T-helper 1 cell (primary cell): ENCODE data around the gene SHQ1.

Experiments used
- DNase-seq, 5 donors: peaks; one replicate each; pipeline ENCODE4 v3.0.0-alpha.2; 2012 to 2020
- total RNA-seq, 4 donors: gene quantifications; one replicate each; lab custom pipeline; 2026; lab: John Stamatoyannopoulos, UW

Gene SHQ1
- total RNA-seq: 10.0 to 23.3 (median 16.5) reads per million in 4 donors

DNA sequence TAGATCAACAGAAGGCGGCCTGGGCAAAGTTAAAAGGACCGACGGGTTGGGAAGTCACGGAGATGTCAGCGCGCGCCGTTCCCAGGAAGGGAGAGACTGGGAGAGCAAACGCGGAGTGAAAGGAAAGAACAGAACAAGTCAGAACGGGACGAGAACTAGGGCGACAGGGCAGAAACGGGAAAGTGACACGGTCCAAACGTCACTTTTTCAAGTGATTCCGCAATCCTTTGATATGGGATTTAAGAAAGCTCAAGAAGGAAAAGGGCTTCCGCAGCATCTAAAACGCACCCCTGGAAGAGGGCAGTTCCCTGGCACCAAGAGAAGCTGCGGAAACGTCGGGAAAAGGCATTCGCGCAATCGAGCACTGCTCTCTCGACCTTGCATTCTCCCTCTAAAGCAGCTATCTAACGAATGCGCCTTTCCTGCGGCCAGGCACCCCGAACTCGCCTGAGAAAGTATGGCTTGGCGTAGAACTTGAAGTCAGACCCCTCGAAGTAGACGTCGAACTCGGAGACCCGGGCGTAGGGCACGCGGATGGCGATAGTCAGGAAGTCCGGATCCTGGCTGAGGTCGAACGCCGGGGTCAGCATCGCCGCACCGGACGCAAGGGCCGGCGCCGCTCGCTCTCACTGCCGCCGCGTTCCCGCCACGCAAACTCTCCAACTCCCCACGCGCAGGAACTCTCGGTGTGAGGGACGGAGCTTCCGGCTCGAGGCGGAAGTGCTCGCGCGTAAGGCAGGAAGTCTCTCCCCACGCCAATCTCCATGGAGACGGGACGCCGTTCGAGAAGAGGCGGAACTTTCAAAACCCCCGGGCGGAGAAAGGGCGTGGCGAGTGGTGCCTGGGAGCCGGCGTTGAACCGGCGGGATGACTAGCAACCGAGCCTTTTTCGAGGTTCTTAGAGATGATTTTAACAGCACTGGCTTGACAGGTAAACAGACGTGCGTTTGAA lies at the start of gene SHQ1:
SHQ1 (minus strand) TSS at position 695 of the 952 bp plus-strand sequence; CDS start at position 590, 105 bp downstream.
- DNase-seq: peak; percentile 84 to 95 (median 92)

DNA sequence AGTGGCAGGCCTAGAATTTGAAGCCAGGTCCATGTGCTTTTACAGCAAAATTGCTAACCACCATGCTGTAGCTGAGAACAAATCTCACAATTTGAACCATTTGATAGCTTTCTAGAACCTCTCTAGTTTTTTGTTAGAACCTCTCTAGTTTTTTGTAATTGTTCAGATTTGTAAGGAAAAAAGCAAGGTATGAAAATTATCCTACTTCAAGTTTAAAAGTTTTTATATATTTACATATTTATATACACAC lies 49.4 kb upstream of the SHQ1 start:
- no peak for DNase-seq

DNA sequence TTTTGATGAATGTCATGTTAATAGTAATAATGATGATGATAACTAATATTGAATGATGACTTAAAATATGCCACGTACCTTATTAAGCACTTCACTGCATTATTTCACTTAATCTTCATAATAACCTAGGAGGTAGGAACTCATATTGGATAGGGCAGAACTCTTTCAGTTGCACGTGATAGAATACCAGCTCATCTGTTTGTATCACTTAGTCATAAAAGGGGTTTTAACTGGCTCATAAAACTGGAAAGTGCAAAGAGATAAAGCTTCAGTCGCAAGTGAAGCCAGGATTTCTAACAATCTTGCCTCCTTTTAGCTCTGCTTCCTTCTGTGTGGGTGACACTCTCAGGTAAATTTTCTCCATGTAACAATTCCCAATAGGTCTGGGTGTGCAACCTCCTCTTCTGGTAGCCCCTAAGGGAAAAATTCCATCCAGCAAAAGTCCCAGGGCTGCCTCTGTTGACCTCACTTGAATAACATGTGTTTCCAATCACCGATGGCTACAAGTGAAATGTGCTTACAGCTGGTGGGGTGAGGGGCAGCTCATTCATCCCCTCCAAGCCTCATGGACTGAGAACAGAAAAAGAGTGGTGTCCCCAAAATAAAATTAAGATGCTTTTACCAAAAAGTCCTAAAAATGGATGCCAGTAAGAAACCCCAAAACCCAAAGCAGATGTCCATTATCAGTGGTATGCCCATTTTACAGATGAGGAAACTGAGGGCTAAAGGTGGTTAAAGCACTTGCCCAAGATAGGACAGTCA lies 48.9 kb upstream of the SHQ1 start:
- no peak for DNase-seq

DNA sequence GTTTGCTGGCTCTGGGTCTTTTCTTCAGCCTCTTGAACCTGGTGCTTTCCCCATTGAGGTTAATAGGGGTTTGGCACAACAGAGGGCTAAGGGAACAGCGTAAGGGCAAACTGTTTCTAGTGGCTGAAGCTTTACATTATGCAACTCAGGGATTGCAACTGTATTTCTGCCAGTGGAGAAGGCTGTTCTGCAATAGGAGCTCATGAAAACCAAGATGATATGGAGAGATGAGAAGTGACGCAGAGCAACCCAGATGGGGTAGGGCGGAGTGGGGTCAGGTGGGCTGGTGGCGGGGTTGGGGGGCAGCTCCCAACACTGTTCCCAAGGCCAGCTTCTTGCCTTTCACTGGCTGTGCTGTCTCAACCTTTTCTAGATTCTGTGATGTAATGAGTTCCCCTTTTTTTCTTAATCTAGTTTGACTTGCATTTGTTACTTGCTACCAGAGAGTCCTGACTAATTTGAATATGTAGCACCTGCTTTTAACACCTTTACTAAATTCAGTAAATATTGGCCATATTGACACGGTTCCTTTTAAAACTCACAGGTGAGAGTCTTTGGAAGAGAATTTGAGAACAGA lies 46.8 kb upstream of the SHQ1 start:
- DNase-seq: no peak

DNA sequence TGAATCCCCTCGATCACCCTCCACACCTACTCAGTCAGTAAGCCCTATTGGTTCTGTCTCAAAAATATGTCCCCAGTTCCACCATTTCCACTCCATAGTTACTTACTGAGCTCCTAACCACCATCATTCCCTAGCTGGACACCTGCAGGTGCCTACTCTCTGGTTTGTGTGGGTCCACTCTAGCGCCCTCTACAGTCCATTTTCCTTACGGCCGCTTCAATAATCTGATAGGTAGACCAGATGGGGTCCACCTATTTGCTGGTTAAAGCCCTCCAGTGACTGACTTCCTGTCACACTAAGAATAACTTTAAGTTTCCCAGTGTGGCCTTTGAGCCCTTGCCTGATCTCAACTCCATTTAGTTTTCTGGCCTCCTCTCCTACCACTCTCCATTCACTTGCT lies 44.6 kb upstream of the SHQ1 start:
- DNase-seq: no peak

DNA sequence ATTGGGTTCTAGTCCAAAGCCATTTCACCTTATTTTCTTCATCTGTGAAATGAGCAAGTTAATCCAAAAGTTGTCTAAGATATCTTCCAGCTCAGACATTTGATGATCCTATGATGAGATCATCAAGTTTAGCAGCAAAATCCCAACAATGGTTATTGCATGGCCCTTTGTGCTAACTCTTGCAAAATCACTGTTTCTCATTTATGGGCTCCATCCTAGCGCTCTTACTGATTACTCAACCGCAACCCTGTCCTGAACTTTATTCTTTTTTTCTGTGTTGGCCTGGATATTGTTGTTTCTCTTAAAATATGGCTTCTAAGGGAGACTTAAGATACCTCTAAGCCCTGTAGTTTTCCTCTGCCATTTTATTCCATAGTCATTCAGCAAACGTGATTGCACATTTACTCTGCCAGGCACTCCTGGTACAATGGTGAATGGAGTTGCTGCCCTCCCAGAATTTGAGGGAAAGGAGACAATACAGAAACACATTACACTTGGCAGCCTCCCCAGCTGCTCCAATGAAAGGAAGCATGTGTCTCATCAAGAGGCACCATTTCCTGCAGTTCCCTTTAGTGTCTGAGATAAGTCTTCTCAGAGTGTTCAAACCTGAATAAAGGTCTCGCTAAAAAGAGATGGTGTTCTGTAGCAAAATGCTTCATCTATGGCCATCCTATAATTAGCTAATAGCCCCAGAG lies 44.0 kb upstream of the SHQ1 start:
- DNase-seq: no peak

DNA sequence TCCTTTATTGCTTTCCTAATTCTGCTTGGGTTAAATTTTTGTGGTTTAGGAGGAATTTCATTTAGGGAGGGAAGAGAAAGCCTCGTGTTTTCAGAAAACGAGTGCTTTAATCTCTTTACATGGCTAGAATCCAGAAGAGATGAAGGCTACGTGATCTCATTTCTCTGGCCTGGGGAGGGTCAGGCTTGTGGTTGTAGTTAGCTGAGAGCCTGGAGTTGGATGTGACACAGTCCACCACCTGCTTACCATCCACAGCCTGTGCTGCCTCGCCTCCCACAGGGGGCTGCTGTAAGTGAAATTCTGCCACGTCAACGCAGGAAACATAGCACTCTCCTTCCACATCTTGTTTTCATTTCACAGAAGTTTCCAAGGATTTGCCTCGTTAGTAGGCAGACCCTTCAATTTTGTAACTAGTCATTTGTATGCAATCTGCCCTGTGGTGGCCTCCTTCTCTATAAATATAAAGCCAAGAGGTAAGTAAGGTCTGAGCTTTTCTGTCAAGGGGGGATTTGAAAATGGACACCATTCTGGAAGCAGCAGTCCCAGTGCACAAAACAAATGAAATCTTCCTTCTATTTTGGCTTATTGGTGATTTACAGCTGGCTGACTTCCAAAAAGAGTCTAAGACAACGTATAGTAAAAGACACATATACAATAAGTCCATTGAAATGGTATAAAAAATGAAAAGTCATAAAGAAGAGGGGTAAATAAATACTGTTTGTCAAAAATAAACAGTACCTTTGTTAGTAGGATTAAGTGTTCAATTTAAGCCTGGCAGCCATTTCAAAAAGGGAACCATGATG lies 43.0 kb upstream of the SHQ1 start:
- no peak for DNase-seq

DNA sequence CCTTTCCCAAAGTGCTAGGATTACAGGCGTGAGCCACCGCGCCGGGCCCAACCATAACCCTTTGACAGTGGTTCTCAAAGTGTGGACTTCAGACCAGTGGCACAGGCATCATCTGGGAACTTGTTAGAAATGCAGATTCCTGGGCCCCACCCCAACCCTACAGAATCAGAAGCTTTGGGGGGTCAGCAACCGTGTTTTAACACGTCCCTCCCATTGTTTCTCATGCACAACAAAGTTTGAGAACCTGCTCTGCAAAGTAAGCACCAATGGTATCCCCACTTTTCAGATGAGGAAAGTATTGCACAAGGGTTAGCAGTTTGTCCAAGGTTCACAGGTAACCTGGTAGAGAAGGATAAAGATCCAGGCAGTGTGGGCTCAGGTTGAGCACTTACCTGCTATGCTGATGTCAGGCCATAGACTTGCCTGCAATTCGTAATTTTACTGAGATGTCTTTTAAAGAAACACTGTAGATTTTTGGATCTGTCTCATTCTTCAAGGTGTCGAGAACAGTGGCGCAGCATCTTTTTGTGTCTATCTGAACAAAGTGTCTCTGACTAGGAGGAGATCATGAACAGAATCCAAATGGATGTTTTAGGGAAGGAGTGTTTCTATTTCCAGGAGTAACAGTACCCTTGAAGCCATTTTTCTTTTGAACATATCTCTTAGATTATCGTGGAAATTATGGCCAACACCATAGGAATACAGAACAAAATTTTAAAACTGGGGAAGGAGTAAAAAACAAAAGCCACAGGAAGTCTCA lies 42.1 kb upstream of the SHQ1 start:
- no peak for DNase-seq

DNA sequence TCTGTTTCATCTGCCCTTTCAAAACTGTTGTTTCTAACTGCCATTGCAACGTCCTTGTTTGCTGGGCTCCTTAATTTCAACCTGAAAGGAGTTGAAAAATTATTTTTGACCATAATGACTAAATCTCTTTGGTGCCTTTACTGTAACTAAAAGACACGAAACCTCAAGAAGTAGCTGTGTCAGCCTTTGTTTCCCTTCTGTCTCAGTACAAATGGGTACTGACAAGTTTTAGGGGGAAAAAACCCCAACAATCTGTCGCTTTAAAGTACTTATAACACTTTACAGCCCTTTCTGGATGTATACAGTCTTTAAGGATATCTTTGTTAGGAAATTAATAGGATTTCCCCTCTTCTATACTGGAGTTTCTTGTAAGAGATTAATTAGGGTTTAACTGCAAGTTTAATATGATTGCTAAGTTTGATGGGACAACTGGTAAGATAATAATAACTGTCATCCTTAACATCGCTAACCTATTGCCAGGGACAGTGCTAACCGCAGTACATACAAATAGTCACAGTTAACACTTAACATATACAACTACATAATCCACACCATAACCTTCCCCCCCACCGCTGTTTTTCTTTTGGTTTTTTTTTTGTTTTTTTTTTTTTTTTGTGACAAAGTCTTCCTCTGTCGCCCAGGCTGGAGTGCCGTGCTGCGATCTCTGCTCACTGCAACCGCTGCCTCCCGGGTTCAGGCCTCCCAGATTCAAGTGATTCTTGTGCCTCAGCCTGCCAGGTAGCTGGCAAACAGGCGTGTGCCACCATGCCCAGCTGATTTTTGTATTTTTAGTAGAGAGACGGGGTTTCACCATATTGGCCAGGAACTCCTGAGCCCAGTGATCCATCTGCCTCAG lies 41.3 kb upstream of the SHQ1 start:
- DNase-seq: no peak

DNA sequence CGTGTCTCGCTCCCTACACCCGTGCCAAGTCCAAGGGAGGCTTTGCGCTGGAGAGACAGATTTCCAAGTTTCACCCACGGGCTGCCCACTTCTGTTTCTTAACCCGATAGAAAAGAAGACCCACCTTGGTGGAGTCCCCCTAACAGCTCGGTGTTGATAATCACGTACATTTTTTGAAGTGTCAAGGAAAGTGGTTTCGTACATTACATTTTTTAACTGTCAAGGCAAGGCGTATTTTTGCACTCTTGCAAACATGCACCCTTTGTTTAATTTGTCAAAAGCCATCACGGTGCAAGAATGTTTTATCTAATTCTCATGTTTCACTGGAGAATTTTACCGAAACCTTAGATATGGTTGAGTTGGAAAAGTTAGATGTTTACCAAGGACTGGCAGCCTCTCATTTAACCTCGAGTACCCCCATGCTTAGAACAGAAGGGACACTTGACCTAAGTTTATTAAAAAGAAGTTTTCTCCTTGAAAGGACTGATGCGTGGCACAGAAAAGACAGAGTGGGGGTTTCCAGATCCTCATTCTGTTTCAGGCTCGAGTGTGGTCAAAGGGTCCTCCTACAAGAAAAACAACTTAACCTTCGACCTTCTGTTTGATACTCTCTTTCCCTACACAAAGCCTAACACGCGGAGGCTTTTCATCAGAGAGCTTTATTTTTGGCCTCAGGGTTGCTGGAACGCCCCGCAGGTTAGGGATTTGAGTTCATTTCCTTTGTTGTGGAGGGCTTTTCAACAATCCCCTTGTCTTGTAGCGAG lies 40.5 kb upstream of the SHQ1 start:
- DNase-seq: no peak

DNA sequence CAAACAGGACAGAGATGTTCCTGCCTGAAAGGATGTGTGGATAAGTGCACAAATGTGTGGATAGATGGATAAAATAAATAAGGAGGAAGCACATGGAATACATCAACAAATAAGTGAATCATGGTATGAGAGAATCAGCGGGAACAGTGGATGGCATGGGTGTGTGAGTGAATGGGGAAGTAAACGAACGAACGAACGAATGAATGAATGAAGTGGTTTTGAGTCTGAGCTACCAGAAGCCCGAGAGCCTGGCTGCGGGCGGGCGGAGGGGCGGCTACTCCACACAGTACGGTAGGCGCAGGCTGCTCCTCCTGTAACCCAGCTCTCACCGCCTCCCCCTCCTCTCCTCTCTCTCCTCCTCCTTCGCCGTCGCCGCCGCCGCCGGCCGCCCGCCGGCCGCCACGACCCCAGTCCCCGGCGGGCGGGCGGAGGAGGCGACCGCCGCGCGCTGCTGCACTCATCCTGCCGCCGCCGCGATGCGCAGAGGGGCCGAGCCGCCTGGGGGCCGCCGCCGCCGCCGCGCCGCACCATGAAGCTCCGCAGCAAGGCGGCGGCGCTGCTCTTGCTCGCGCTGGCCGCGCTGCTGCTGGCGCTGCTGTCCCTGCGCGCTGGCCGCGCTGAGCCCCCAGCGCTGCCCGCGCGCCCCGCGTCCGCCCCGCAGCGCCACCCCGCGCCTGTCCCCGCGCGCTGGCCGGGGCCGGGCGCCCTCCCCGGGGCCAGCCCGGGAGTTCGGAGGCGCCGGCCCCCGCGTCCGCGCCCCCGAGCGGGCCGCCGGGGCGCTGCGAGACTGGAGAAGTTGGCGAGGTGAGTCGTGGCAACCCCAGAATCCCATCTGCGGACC lies 39.7 kb upstream of the SHQ1 start, which contains the start of gene GXYLT2:
GXYLT2 (plus strand) TSS at position 342 of the 841 bp plus-strand sequence; CDS start at position 530, 188 bp downstream.
- peak in 2 of 5 donors; percentile 4 to 10 for DNase-seq

DNA sequence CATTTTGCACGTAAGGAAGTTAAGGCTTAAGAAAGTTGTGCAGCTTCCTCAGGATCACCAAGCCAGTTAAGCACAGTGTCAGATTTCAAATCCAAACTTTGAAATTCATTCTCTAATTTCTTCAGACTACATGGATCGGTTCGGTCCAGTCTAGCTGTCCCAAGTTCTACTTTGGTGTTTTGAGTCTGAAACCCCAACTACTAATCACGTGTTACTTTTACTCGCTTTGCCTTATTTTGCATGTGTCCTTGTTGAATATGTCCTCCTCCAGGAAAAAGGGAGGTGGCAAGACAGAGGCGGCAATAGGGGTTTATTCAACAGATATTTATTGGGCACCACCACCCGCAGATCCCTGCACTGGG lies 39.1 kb upstream of the SHQ1 start:
- DNase-seq: no peak

DNA sequence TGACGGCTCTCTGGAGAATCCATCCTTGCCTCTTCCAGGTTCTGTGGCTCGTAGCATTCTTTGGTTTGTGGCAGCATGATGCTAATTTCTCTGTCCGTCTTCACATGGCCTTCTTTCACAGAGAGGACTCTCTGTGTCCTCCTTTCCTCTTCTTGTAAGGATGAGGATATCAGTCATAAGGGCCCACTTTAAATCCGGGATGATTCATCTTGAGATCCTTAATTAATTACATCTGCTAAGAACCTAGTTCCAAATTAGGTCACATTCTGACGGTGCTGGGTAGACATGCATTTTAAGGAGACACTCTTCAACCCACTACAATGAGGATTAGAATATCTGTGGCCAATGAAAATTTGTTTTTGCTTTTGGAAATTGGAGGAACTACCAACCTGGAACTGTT lies 23.9 kb upstream of the SHQ1 start:
- no peak for DNase-seq

DNA sequence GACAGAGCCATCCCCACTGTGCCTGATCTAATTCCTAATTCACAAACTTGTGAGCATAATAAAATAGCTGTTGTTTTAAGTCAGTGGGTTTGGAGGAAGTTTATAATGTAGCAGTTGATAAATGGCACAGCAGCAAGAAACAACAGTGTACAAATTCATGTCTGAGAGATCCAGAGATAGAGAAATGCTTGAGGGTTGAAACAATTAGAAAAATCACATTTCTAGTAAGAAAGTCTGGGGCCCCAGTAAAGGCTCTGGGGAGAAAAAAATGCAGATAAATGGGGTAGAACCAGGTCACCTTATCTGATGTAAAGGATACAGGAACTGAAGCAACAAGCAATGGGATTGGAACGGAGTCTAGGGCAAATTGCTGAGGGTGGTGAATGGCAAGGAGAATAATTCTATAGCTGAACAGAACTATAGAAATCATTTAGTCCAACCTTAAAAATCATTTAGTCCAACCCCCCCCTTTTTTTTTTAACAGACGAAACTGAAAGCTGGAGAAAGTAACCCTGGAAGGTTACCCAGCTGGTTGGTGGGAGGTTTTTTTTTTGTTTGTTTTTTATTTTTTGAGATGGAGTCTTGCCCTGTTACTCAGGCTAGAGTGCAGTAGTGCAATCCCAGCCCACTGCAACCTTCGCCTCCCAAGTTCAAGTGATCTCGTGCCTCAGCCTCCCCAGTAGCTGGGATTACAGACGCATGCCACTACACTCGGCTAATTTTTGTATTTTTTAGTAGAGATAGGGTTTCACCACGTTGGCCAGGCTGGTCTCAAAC lies 14.3 kb upstream of the SHQ1 start:
- no peak for DNase-seq

DNA sequence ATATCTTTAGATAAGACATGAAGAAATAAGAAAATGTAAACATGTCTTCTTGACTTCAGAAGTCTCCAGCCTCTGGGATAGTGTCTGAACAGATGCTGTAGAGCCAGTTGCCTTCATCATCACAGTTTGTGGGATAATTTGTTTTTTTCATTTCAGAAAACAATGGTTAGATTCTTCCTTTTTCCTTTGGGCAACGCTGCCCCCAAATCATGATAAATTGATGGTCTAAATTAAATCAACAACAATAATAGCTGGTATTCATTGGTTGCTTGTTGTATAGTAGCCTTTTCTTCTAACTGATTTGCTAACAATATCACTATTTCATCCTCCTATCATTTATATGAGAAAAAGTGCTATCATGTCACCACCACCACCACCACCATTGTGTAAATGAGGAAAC lies 12.6 kb upstream of the SHQ1 start:
- DNase-seq: no peak

DNA sequence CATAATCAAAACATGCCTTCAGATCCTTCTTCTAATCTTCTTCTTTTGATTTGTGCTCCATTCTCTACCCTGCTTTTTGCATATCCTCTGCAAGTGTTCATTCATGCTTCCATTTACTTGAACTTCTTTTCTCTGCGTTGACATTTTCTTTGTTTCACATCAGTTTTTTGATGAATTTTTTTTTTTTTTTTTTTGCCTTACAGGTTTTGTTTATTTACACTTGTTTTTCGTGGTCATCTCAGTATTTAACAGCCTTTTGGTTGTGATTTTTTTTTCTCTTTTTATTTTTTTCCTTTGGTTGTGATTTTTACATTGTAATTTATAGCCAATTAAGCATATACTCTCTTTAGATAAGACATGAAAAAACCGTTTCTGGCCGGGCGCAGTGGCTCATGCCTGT lies 11.8 kb upstream of the SHQ1 start:
- DNase-seq: no peak

DNA sequence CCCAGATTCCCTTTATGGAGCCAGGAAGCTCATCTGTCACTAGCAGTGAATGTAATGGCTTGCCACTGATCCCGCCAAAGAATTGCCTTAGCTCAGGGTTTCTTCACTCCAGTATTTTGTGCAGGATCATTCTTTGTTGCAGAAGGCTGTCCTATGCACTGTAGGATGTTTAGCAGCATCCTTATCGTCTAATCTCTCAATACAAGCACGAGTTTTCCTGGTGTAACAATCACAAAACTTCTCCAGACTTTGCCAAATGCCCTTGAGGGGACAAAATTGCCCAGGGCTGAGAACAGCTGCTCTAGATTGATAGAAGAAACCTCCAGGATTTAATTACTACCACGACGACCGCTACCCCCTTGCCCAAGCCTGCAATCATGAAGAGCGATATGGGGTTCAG lies 6.8 kb upstream of the SHQ1 start:
- no peak for DNase-seq

DNA sequence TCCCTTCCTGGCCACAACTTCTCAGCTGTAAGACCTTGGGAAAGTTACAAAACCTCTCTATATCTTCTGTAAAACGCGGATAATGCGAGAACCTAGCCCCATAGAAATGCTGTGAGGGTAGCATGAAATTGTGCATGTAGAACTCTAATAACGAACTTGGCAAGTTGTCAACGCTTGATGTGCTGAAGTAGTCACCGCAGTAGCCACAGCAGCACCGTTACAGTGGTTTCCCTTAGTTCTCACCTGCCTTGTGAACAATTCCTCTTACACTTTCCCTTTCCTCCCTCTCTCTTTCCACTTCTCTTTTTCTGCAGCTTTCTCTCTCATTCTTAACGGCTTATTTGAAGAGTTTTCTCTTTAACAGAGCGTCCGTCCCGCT lies 447 bp upstream of the SHQ1 start:
- peak in 4 of 5 donors; percentile 15 to 59 (median 26) for DNase-seq
